ENCODE results near the gene RASGEF1C. TPM values are rescaled to one million over a fixed set of nuclear protein-coding genes. Genes with fewer than 3 reads are reported as not detected.

The RASGEF1C gene
- total RNA-seq, 1 donor from 2014 or later, result not detected

- no peak overlapping the region for H3K4me3 ChIP-seq (ENCODE audit: low read depth, low read length)
Measured at GRCh38 chr5:180133551-180133950, 75.5 kb downstream of the RASGEF1C start.

GRCh38 chr5:180133060-180133459 is 76.0 kb downstream of the RASGEF1C start:
- no peak overlapping the region for H3K4me3 ChIP-seq (ENCODE audit: low read depth, low read length)
- FAIRE-seq (no peak), DNase-seq (ENCODE audit: low read depth) (no peak)
- TF ChIP-seq CTCF (IDR thresholded peaks at IDR 0.05; ENCODE audit: insufficient read depth, low read length, severe bottlenecking), result no peak
- no peaks in the 10 kb centered on the region for H3K36me3 ChIP-seq (ENCODE audit: control insufficient read depth, insufficient read depth, low read length)
- H3K27me3 ChIP-seq (ENCODE audit: control insufficient read depth, insufficient read depth, low read length), result peaks cover 2% of the 10 kb centered on the region

More at GRCh38 chr5:180133551-180133950, 75.5 kb downstream of the RASGEF1C start:
- TF ChIP-seq CTCF (IDR thresholded peaks at IDR 0.05; ENCODE audit: insufficient read depth, low read length, severe bottlenecking), result no peak
- Histone ChIP-seq H3K27me3 (ENCODE audit: control insufficient read depth, insufficient read depth, low read length) (peaks cover 2% of the 10 kb centered on the region), H3K36me3 (ENCODE audit: control insufficient read depth, insufficient read depth, low read length) (no peaks in the 10 kb centered on the region)
- FAIRE-seq (no peak), DNase-seq (ENCODE audit: low read depth) (no peak)

- FAIRE-seq, result no peak
- Histone ChIP-seq H3K4me3 (ENCODE audit: low read depth, low read length) (no peak overlapping the region), H3K36me3 (ENCODE audit: control insufficient read depth, insufficient read depth, low read length) (no peaks in the 10 kb centered on the region), H3K27me3 (ENCODE audit: control insufficient read depth, insufficient read depth, low read length) (peaks cover 2% of the 10 kb centered on the region)
- no peak for TF ChIP-seq CTCF (IDR thresholded peaks at IDR 0.05; ENCODE audit: insufficient read depth, low read length, severe bottlenecking)
- DNase-seq (ENCODE audit: low read depth), result no peak
Measured at GRCh38 chr5:180130876-180131740, 77.9 kb downstream of the RASGEF1C start.

- DNase-seq (ENCODE audit: low read depth) (no peak), FAIRE-seq (no peak)
- H3K36me3 ChIP-seq (ENCODE audit: control insufficient read depth, insufficient read depth, low read length), result no peaks in the 10 kb centered on the region
- TF ChIP-seq CTCF (IDR thresholded peaks at IDR 0.05; ENCODE audit: insufficient read depth, low read length, severe bottlenecking), result no peak
- H3K4me3 ChIP-seq (ENCODE audit: low read depth, low read length), result no peak overlapping the region
- peaks cover 2% of the 10 kb centered on the region for H3K27me3 ChIP-seq (ENCODE audit: control insufficient read depth, insufficient read depth, low read length)
Measured at GRCh38 chr5:180130291-180130869, 78.6 kb downstream of the RASGEF1C start.

- no peak overlapping the region for H3K4me3 ChIP-seq (ENCODE audit: low read depth, low read length)
- no peak for DNase-seq (ENCODE audit: low read depth)
- no peak for TF ChIP-seq CTCF (IDR thresholded peaks at IDR 0.05; ENCODE audit: insufficient read depth, low read length, severe bottlenecking)
- H3K27me3 ChIP-seq (ENCODE audit: control insufficient read depth, insufficient read depth, low read length), result peaks cover 2% of the 10 kb centered on the region
- no peaks in the 10 kb centered on the region for H3K36me3 ChIP-seq (ENCODE audit: control insufficient read depth, insufficient read depth, low read length)
- FAIRE-seq, result no peak
Measured at GRCh38 chr5:180129291-180130190, 79.5 kb downstream of the RASGEF1C start.

All from bronchial epithelial cell (primary cell).